K562 (cell line): Measurements from ENCODE around the gene MACROD2. TPM values are rescaled to one million over a fixed set of nuclear protein-coding genes. Genes with fewer than 3 reads are reported as not detected.

Experiments
- ATAC-seq: fragments of 200-7000 bp; cut with Tn5 transposase; 3 replicates; pipeline ENCODE4 v1.9.1; 2020; ENCODE audit warnings: moderate library complexity
- BruUV-seq: library from RNA; stranded (reverse); fragments of 400-500 nt; replicated peaks from 2 replicates; lab custom pipeline; 2021; lab: Mats Ljungman, UMichigan
- CTCF ChIA-PET: fragments of 300-600 bp; formaldehyde crosslinking; extraction: SDS; loops from one replicate; lab custom pipeline; 2021; ENCODE audit warnings: low intra/inter-chr PET ratio; lab: Yijun Ruan, JAX
- POLR2A ChIA-PET: fragments of 300-600, 350-650 bp; sonication (Branson Sonifier 250); formaldehyde crosslinking; extraction: SDS; loops from one replicate; lab custom pipeline; 2021; ENCODE audit warnings: antibody characterized with exemption, inconsistent platforms; lab: Yijun Ruan, JAX
- DNase-seq, 4 experiments: peaks; one replicate each; pipeline versions ENCODE4 v3.0.0 to v3.0.0-alpha.2; 2011 to 2018; ENCODE audit warnings: low spot score in 3 of 4, mixed read lengths in 3 of 4; ENCODE audit errors: extremely low read depth in 1 of 4
- FAIRE-seq: peaks from 2 replicates; lab custom pipeline; 2011; peaks lifted over from hg19 to GRCh38; lab: Jason Lieb, UNC
- H2AFZ ChIP-seq: 2 replicates; pipeline ENCODE4 v1.6.0; 2011; ENCODE audit warnings: low read depth, low read length, control low read depth, inconsistent platforms
- H3K27ac ChIP-seq: fragments of 200-600 bp; 3 replicates; pipeline ENCODE4 v1.8.0; 2011; ENCODE audit warnings: low read depth, mild to moderate bottlenecking, control low read depth, inconsistent platforms, low read length, moderate library complexity, mixed read lengths; ENCODE audit errors: extremely low read depth
- H3K27me3 ChIP-seq, 2 experiments: fragments of 300-600 bp in 1 of 2; 2 replicates in 1 of 2; 3 replicates in 1 of 2; pipeline versions ENCODE4 v1.6.0 to v1.8.0; 2011; ENCODE audit warnings: inconsistent platforms in 2 of 2, low read length in 2 of 2, mild to moderate bottlenecking in 1 of 2, mixed read lengths in 1 of 2, moderate library complexity in 1 of 2; ENCODE audit not compliant: control insufficient read depth in 2 of 2, insufficient read depth in 2 of 2
- H3K36me3 ChIP-seq: fragments of 300-600 bp; 3 replicates; pipeline ENCODE4 v1.8.0; 2011; ENCODE audit warnings: mild to moderate bottlenecking, low read length, inconsistent platforms; ENCODE audit not compliant: control insufficient read depth, insufficient read depth
- H3K4me1 ChIP-seq, 2 experiments: fragments of 200-600 bp in 1 of 2; replicated peaks in 1 of 2; 2 replicates in 1 of 2; 3 replicates in 1 of 2; pipeline versions ENCODE4 v1.5.1 to v1.8.0; 2011; ENCODE audit warnings: inconsistent platforms in 2 of 2, low read length in 2 of 2, mild to moderate bottlenecking in 1 of 2, mixed read lengths in 1 of 2, moderate library complexity in 1 of 2; ENCODE audit not compliant: control insufficient read depth in 2 of 2, insufficient read depth in 2 of 2
- H3K4me2 ChIP-seq: 2 replicates; pipeline ENCODE4 v1.6.1; 2011; ENCODE audit warnings: low read length, control low read depth, inconsistent platforms, mixed read lengths; ENCODE audit not compliant: insufficient read depth
- H3K4me3 ChIP-seq: fragments of 200-600 bp; sonication (generic), shearing (Covaris generic); 2 replicates; pipeline ENCODE4 v1.5.1; 2016; ENCODE audit warnings: control low read depth, inconsistent platforms
- H3K79me2 ChIP-seq: fragments of 200-600 bp; 3 replicates; pipeline ENCODE4 v1.8.0; 2011; ENCODE audit warnings: low read length, inconsistent platforms; ENCODE audit not compliant: control insufficient read depth, insufficient read depth
- H3K9ac ChIP-seq, 2 experiments: 2 replicates each; pipeline versions ENCODE4 v1.6.0 to v1.6.1; 2011; ENCODE audit warnings: low read depth in 2 of 2, low read length in 2 of 2, control low read depth in 1 of 2, inconsistent platforms in 1 of 2, mild to moderate bottlenecking in 1 of 2, mixed read lengths in 1 of 2; ENCODE audit not compliant: insufficient read depth in 1 of 2
- H3K9me1 ChIP-seq: one replicate; pipeline ENCODE4 v1.6.0; 2011; ENCODE audit warnings: inconsistent platforms, mild to moderate bottlenecking, low read length, moderate library complexity; ENCODE audit not compliant: control insufficient read depth, insufficient read depth
- H3K9me3 ChIP-seq: replicated peaks from 2 replicates; pipeline ENCODE4 v1.5.1; 2011; ENCODE audit warnings: low read depth, low read length, inconsistent platforms; ENCODE audit not compliant: control insufficient read depth, insufficient read depth
- H4K20me1 ChIP-seq: replicated peaks from 2 replicates; pipeline ENCODE4 v1.6.1; 2011; ENCODE audit warnings: low read length, inconsistent platforms, mixed read lengths; ENCODE audit not compliant: control insufficient read depth, insufficient read depth
- MAX ChIP-seq: sonication (generic); formaldehyde crosslinking; IDR thresholded peaks from 2 replicates; pipeline ENCODE4 v1.9.0; 2022; ENCODE audit warnings: mild to moderate bottlenecking, missing genetic modification reagents
- MECOM ChIP-seq: fragments of 250-450 bp; sonication (Bioruptor Pico); IDR thresholded peaks from 2 replicates; pipeline ENCODE4 v1.8.0; 2022; ENCODE audit warnings: inconsistent platforms
- NR2C2 ChIP-seq, 2 experiments: fragments of 200-800 bp in 1 of 2; sonication (Bioruptor generic) in 1 of 2; sonication (generic) in 1 of 2; formaldehyde crosslinking in 1 of 2; IDR thresholded peaks; 2 replicates each; pipeline versions ENCODE4 v1.6.1 to v1.8.0; 2016 to 2022; ENCODE audit warnings: mild to moderate bottlenecking in 1 of 2, missing compliant biosample characterization in 1 of 2, missing genetic modification characterization in 1 of 2, missing genetic modification reagents in 1 of 2
- RBM34 ChIP-seq: fragments of 200-400 bp; formaldehyde crosslinking; IDR thresholded peaks from 2 replicates; pipeline ENCODE4 v1.6.1; 2018; ENCODE audit warnings: low read length, borderline replicate concordance; ENCODE audit not compliant: insufficient read depth
- SMAD4 ChIP-seq: fragments of 250-450 bp; sonication (Bioruptor Pico); conservative IDR thresholded peaks from 2 replicates; pipeline ENCODE4 v1.8.0; 2021; ENCODE audit warnings: inconsistent platforms, mild to moderate bottlenecking, moderate library complexity
- ZFP1 ChIP-seq: fragments of 450-650 bp; formaldehyde crosslinking; IDR thresholded peaks from 2 replicates; pipeline ENCODE4 v1.4.0; 2020; ENCODE audit warnings: mild to moderate bottlenecking, mixed read lengths
- ZNF695 ChIP-seq: fragments of 450-650 bp; formaldehyde crosslinking; IDR thresholded peaks from 2 replicates; pipeline ENCODE4 v1.4.0; 2020; ENCODE audit warnings: mild to moderate bottlenecking, moderate library complexity
- ZNF696 ChIP-seq: fragments of 250-450 bp; sonication (Bioruptor Pico); conservative IDR thresholded peaks from 2 replicates; pipeline ENCODE4 v1.4.0; 2020; ENCODE audit warnings: mild to moderate bottlenecking, moderate library complexity
- ZNF77 ChIP-seq: fragments of 250-450 bp; sonication (Bioruptor Pico); IDR thresholded peaks from 2 replicates; pipeline ENCODE4 v1.5.0; 2020
- WGBS: fragments of 100-300 bp; shearing (Covaris generic); methylation state at CpG from one replicate; pipeline ENCODE4 v1.1.6; 2016; ENCODE audit warnings: low coverage, mixed read lengths; ENCODE audit not compliant: insufficient coverage; ENCODE audit errors: missing lambda C conversion rate; 5-methylcytosine and 5-hydroxymethylcytosine counted together
- in situ Hi-C: fragments of 300-500 bp; cut with MboI; formaldehyde crosslinking; loops from 4 replicates; pipeline ENCODE4 v1.15.0; 2018; ENCODE audit warnings: inconsistent platforms, mixed read lengths
- intact Hi-C: fragments of 100-400 bp; cut with micrococcal nuclease; formaldehyde crosslinking; loops from 2 replicates; pipeline ENCODE4 v1.14.2; 2022
- polyA plus RNA-seq, 8 experiments: library from polyadenylated mRNA; depleted of rRNA in 4 of 8; stranded (reverse) in 5 of 8; unstranded in 3 of 8; fragments of >200 nt; fragmentation: Nextera tagmentation in 2 of 8; fragmentation: Illumina TruSeq in 1 of 8; extraction: Ambion mirVana in 2 of 8; extraction: Trizol in 1 of 8; gene quantifications; 2 replicates each; pipeline versions ENCODE4 v1.2.1 to v1.2.3, GENCODE V29; 2011 to 2014; ENCODE audit warnings: inconsistent platforms in 1 of 8, missing spikeins in 1 of 8
- total RNA-seq, 7 experiments: library from RNA; depleted of rRNA in 6 of 7; stranded (reverse); fragments of >200 nt in 6 of 7; fragmentation: Illumina TruSeq in 2 of 7; extraction: Trizol in 2 of 7; gene quantifications; 2 replicates each; pipeline versions ENCODE4 v1.2.1 to v1.2.3, GENCODE V29; 2011 to 2021; ENCODE audit warnings: low replicate concordance in 1 of 7

MACROD2 gene
- total and polyA plus RNA-seq, 9 of the 15 experiments (the other 6 are each of a cell fraction or from before 2014, with no cell fraction given): not detected

GRCh38 chr20:14860410-14860814 lies 865.1 kb downstream of the MACROD2 start:
- no peaks in the 10 kb centered on the region for H3K9me3 ChIP-seq
- intact Hi-C loops (no loop called here), in situ Hi-C loops (no loop called here)
- TF ChIP-seq ZNF696: no peak
- TF ChIP-seq ZNF77: no peak
- no peak for TF ChIP-seq ZFP1 (CRISPR knock-in tag)
- no peak for TF ChIP-seq SMAD4
- no peak for TF ChIP-seq RBM34
- TF ChIP-seq ZNF695: no peak
- no peak for TF ChIP-seq NR2C2 (CRISPR knock-in tag; IDR thresholded peaks at IDR 0.05)
- TF ChIP-seq NR2C2 (tag; IDR thresholded peaks at IDR 0.05): no peak
- no peak for TF ChIP-seq MECOM (CRISPR knock-in tag)
- TF ChIP-seq MAX (CRISPR knock-in tag): no peak
- ATAC-seq: no peak
- H3K36me3 ChIP-seq: no peaks in the 10 kb centered on the region
- no peak overlapping the region for H3K27ac ChIP-seq
- H3K9me1 ChIP-seq: no peaks in the 10 kb centered on the region
- H3K4me2 ChIP-seq: no peak overlapping the region
- no peak overlapping the region for H3K4me3 ChIP-seq
- no TSS peak for BruUV-seq
- 0% methylated on average over 4 of the region's 4 CpGs for WGBS
- H4K20me1 ChIP-seq: no peaks in the 10 kb centered on the region
- FAIRE-seq: no peak
- POLR2A ChIA-PET: no interaction called here
- CTCF ChIA-PET: no interaction called here
- no peak for DNase-seq
- no peak overlapping the region for H3K9ac ChIP-seq
- no peaks in the 10 kb centered on the region for H3K79me2 ChIP-seq
- no peaks in the 10 kb centered on the region for H3K27me3 ChIP-seq
- H3K4me1 ChIP-seq: no peaks in the 10 kb centered on the region
- no peak overlapping the region for H2AFZ ChIP-seq
